SJCRH30 (cell line): ENCODE results near the gene CD69. TPM values are rescaled to one million over a fixed set of nuclear protein-coding genes. Genes with fewer than 3 reads are reported as not detected.
A peak's percentile ranks its signal among the peaks of the same experiment; 100 is the strongest.
"Not testable (repeated sequence)": the region's sequence is repeated elsewhere in the genome, so short reads cannot be mapped to it uniquely, and the experiment has no call there.

Source experiments
- DNase-seq, 2 experiments: peaks; one replicate each; pipeline ENCODE4 v3.0.0-alpha.2; 2015 to 2020
- H3K27ac ChIP-seq: fragments of 250-450 bp; sonication (Bioruptor Pico); 2 replicates; pipeline ENCODE4 v1.5.1; 2020; ENCODE audit warnings: mild to moderate bottlenecking, moderate library complexity
- H3K27me3 ChIP-seq: fragments of 250-450 bp; sonication (Bioruptor Pico); 2 replicates; pipeline ENCODE4 v1.5.1; 2020; ENCODE audit warnings: mild to moderate bottlenecking, moderate library complexity
- H3K36me3 ChIP-seq: fragments of 250-450 bp; sonication (Bioruptor Pico); 2 replicates; pipeline ENCODE4 v1.5.1; 2020; ENCODE audit warnings: mild to moderate bottlenecking, moderate library complexity
- H3K4me1 ChIP-seq: fragments of 250-450 bp; sonication (Bioruptor Pico); 2 replicates; pipeline ENCODE4 v1.5.1; 2020; ENCODE audit warnings: mild to moderate bottlenecking, moderate library complexity
- H3K4me3 ChIP-seq: fragments of 250-450 bp; sonication (Bioruptor Pico); 2 replicates; pipeline ENCODE4 v1.5.1; 2020; ENCODE audit warnings: mild to moderate bottlenecking, moderate library complexity
- H3K9me3 ChIP-seq: fragments of 250-450 bp; sonication (Bioruptor Pico); replicated peaks from 2 replicates; pipeline ENCODE4 v1.5.1; 2020; ENCODE audit warnings: mild to moderate bottlenecking, moderate library complexity
- total RNA-seq: library from RNA; depleted of rRNA; stranded (reverse); fragments of >200 nt; shearing (Covaris generic); gene quantifications from 2 replicates; pipeline ENCODE4 v1.2.3, GENCODE V29; 2014

Gene CD69
- total RNA-seq, 1 experiment from 2014 or later = not detected

DNA sequence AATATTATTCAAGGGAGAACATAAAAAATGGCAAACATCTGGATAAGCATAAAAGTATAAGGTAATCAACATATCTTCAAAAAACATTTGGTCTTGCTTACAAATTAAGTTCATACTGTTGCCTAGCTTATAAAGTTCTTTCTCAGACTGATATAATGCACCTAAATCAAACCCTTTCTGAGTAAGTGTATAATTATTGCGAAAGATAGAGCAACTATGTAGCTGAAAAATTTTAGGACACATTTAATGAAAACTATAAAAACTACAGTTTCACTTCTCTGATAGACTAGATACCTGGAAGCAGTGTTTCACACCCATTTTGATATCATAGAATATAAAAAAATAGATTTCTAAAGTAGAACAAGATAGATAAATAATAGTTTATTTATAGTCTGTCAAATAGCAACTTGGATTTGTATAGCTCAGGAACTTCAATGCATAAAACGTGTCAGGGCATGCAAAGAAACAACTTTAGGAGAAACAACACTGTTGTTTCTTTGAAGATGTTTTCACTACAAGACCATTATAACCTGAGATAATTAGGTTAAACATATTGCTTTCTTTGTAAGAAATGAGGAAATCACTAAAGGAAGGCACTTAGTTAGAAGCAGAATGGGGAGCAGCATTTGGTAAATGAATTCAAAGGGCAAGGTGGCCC lies 35.4 kb downstream of the CD69 start:
- no peaks in the 10 kb centered on the region for H3K36me3 ChIP-seq
- no peaks in the 10 kb centered on the region for H3K9me3 ChIP-seq
- no peak for DNase-seq
- no peaks in the 10 kb centered on the region for H3K4me1 ChIP-seq
- no peak overlapping the region for H3K27ac ChIP-seq
- H3K27me3 ChIP-seq = no peaks in the 10 kb centered on the region
- H3K4me3 ChIP-seq = no peak overlapping the region

DNA sequence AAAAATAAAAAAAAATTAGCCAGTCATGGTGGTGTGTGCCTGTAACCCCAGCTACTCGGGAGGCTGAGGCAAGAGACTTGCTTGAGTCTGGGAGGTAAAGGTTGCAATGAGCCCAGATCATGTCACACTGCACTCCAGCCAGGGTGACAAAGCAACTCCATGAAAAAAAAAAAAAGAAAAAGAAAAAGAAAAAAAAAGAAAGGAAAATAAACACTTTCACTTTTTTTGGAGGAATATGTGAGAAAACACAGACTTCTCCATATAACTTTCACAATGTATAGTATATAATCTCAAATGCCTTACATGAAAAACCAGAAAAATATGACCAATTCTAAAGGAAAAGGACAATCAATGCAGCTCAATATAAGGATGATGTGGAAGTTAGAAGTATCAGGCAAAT lies 36.7 kb downstream of the CD69 start:
- H3K27me3 ChIP-seq = no peaks in the 10 kb centered on the region
- no peaks in the 10 kb centered on the region for H3K9me3 ChIP-seq
- H3K4me3 ChIP-seq = no peak overlapping the region
- DNase-seq = no peak
- no peak overlapping the region for H3K27ac ChIP-seq
- H3K36me3 ChIP-seq = no peaks in the 10 kb centered on the region
- no peaks in the 10 kb centered on the region for H3K4me1 ChIP-seq

DNA sequence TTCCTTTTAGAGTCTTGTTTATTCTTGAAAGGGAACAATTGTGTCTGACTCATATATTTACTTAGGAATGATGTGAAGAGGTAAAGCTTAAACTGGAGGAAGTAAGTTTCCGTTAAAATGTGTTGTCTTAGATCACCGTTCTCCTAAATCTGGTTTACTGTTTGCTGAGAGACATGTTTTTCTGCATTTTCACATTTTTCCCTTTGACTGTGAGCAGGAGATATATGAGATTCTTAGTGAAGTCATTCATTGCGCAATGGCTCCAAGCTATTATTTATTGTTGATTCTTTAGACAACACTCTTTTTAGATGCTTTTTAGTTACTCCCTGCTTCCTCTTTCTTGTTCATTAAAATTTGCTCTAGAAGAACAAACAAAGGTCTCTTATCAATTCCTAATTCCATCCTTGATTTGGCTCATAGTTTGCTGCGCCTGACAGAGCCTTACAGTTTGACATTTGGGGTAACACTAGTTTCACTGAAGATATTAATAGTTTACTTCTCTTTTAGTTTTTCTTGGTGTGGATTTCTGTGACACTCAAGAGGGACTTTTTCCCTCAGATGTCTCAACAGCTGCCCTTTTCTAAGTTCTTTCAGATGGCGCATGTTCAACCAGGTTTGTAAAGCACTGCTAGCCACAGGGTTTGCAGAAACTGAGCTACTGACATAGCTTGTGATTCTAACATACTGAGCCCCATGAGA lies 39.2 kb downstream of the CD69 start:
- no peak overlapping the region for H3K4me3 ChIP-seq
- no peaks in the 10 kb centered on the region for H3K36me3 ChIP-seq
- no peaks in the 10 kb centered on the region for H3K27me3 ChIP-seq
- no peaks in the 10 kb centered on the region for H3K4me1 ChIP-seq
- no peak for DNase-seq
- no peak overlapping the region for H3K27ac ChIP-seq
- H3K9me3 ChIP-seq = no peaks in the 10 kb centered on the region

DNA sequence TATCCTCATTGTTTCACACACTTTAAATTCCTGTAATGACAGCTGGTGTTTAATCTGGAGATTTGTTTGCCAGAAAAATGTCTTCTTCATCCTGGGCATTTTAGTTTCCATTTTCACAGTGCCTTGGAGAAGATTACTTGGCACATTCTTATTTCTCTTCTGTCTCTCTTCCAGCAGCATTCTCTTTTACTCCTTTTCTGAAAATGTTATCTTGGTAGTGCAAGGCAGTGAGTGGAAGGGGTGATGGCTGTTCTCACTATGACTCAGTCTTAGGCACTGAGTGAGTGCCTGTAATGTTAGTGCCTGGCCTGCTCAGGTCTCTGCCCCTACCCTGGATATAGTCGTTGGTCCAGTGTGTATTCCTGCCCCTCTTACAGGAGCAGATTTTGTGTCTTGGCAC lies 40.9 kb downstream of the CD69 start:
- Histone ChIP-seq H3K9me3 (no peaks in the 10 kb centered on the region), H3K4me3 (no peak overlapping the region), H3K4me1 (no peaks in the 10 kb centered on the region), H3K27me3 (no peaks in the 10 kb centered on the region), H3K36me3 (no peaks in the 10 kb centered on the region), H3K27ac (no peak overlapping the region)
- no peak for DNase-seq

GRCh38 chr12:9718968-9719367 lies 41.7 kb downstream of the CD69 start:
- Histone ChIP-seq H3K9me3 (no peaks in the 10 kb centered on the region), H3K4me3 (no peak overlapping the region), H3K36me3 (no peaks in the 10 kb centered on the region), H3K4me1 (no peaks in the 10 kb centered on the region), H3K27ac (no peak overlapping the region), H3K27me3 (no peaks in the 10 kb centered on the region)
- no peak for DNase-seq

GRCh38 chr12:9717070-9717925 lies 43.4 kb downstream of the CD69 start:
- DNase-seq = no peak
- no peak overlapping the region for H3K4me3 ChIP-seq

DNA sequence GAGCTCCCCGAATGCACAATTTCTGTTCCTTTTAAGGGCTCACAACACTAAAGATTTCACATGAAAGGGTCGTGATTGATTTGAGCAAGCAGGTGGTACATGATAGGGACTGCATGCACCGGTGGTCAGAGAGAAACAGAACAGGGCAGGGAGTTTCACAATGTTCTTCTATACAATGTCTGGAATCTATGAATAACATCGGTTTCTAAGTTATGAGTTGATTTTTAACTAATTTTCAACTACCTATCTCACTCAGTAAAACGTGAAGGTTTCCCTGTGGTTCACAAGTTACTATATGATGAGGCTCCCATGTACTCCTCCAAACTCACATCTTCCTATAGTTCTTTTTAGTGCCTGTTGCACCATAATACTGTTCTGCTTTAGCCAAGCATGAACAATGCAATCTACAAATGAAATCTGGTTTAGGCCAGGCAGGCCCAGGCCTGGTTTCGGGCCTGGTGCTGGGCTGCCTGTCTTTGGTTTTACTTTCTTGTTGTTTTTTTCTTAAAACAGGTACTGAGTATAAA lies 47.6 kb downstream of the CD69 start:
- H3K9me3 ChIP-seq, H3K4me1 ChIP-seq, DNase-seq, H3K4me3 ChIP-seq, H3K27me3 ChIP-seq, H3K36me3 ChIP-seq, H3K27ac ChIP-seq: not testable (repeated sequence)

More at GRCh38 chr12:9717070-9717925, 43.4 kb downstream of the CD69 start:
- Histone ChIP-seq H3K27me3 (no peaks in the 10 kb centered on the region), H3K36me3 (no peaks in the 10 kb centered on the region), H3K27ac (no peak overlapping the region), H3K4me1 (no peaks in the 10 kb centered on the region), H3K9me3 (no peaks in the 10 kb centered on the region)

GRCh38 chr12:9711664-9712063 lies 49.0 kb downstream of the CD69 start:
- H3K9me3 ChIP-seq = no peaks in the 10 kb centered on the region
- no peaks in the 10 kb centered on the region for H3K36me3 ChIP-seq
- no peak for DNase-seq
- no peaks in the 10 kb centered on the region for H3K4me1 ChIP-seq
- H3K4me3 ChIP-seq = no peak overlapping the region
- no peak overlapping the region for H3K27ac ChIP-seq
- no peaks in the 10 kb centered on the region for H3K27me3 ChIP-seq

- no peak for DNase-seq
- Histone ChIP-seq H3K36me3 (no peaks in the 10 kb centered on the region), H3K27ac (no peak overlapping the region), H3K27me3 (no peaks in the 10 kb centered on the region), H3K4me3 (no peak overlapping the region), H3K9me3 (no peaks in the 10 kb centered on the region), H3K4me1 (no peaks in the 10 kb centered on the region)
Observed at GRCh38 chr12:9710584-9711375, 49.9 kb downstream of the CD69 start.

DNA sequence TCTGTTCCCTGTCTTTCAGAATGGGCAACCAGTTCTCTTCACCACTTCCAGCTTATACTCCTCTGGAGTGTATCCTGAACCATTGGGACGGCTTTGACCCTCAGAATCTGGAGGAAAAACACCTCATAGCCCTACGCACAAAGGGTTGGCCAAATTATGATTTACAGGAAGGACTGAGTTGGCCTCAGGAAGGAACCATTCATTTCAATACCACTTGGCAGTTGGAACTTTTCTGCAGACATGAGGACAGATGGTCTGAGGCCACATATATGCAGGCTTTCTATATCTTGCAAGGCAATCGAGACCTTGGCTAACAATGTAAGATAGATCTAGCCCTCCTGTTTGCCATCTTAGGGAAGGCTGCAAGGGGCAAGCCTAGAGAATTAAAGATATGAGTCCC lies 51.8 kb downstream of the CD69 start:
- no peaks in the 10 kb centered on the region for H3K4me1 ChIP-seq
- no peak overlapping the region for H3K4me3 ChIP-seq
- no peaks in the 10 kb centered on the region for H3K36me3 ChIP-seq
- no peak overlapping the region for H3K27ac ChIP-seq
- no peaks in the 10 kb centered on the region for H3K27me3 ChIP-seq
- DNase-seq = no peak
- no peaks in the 10 kb centered on the region for H3K9me3 ChIP-seq

DNA sequence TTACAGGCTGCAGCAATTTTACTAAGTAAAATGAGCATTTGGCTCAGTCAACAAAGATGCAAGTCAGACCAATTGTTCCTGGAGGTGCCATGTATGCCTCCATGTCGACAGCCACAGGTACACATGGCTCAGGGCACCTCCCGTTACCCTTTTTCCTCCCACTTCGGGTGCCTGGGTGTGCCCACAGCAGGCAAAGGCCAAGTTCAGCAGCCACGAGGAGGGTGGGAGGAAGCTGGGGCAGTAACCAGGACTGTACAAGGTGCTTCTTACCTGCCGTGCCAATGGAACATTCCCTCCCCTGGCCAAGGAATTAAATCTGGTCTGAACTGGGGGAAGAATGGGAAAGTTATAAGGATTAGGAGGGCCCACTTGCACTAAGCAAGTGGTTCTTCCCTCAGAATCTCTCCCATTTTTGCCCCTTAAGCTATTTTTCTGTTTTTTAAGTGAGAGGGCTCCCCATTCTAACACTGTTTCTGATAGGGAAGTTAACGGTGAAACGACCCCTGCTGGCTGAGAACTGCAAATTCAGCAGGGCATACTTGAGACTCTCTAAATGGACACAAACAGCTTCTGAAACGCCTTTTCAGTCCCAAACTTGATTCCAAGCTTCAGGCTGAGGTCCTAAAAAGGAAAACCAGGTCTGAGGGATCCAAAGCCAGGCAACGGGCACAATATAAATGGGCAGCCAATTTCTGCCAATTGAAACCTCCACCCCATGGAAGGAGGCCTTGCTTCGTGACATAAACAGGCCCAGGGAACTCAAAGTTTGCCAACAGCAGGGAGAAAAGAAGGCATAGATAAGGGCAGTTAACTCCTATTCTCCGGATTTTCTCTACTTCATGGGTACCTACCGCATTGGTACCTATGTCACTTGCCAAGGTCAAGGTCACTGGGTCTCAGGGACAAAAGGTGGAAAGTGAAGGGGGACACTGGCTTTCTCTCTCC lies 52.6 kb downstream of the CD69 start:
- Histone ChIP-seq H3K27ac (no peak overlapping the region), H3K4me1 (no peaks in the 10 kb centered on the region), H3K36me3 (no peaks in the 10 kb centered on the region), H3K9me3 (no peaks in the 10 kb centered on the region), H3K27me3 (no peaks in the 10 kb centered on the region), H3K4me3 (no peak overlapping the region)
- peak; percentile 26 to 71 for DNase-seq

- DNase-seq = no peak
- Histone ChIP-seq H3K4me1 (no peaks in the 10 kb centered on the region), H3K27me3 (no peaks in the 10 kb centered on the region), H3K4me3 (no peak overlapping the region), H3K9me3 (no peaks in the 10 kb centered on the region), H3K36me3 (no peaks in the 10 kb centered on the region), H3K27ac (no peak overlapping the region)
Observed at GRCh38 chr12:9707356-9707755, 53.3 kb downstream of the CD69 start.

DNA sequence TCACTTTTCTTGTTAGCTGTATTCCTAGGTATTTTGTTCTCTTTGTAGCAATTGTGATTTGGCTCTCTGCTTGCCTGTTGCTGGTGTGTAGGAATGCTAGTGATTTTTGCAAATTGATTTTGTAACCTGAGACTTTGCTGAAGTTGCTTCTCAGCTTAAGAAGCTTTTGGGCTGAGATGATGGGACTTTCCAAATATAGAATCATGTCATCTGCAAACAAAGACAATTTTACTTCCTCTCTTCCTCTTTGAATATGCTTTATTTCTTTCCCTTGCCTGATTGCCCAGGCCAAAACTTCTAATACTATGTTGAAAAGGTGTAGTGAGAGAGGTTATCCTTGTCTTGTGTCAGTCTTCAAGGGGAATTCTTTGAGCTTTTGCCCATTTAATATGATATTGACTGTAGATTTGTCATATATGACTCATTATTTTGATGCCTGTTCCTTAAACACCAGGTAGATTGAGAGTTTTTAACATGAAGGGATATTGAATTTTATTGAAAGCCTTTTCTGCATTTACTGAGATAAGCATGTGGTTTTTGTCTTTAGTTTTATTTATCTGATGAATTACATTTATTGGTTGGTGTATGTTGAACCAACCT lies 54.5 kb downstream of the CD69 start:
- H3K4me3 ChIP-seq = no peak overlapping the region
- H3K27ac ChIP-seq = no peak overlapping the region
- no peaks in the 10 kb centered on the region for H3K4me1 ChIP-seq
- no peaks in the 10 kb centered on the region for H3K27me3 ChIP-seq
- no peaks in the 10 kb centered on the region for H3K9me3 ChIP-seq
- DNase-seq = no peak
- H3K36me3 ChIP-seq = no peaks in the 10 kb centered on the region
